Dedifferentiated amniotic fluid mesenchymal stem cell (primary cell): ENCODE measurements around the gene CPEB1.
A peak's percentile ranks its signal among the peaks of the same experiment; 100 is the strongest.
"Not testable (repeated sequence)": the region's sequence is repeated elsewhere in the genome, so short reads cannot be mapped to it uniquely, and the experiment has no call there.

Experiments
- DNase-seq: peaks from one replicate; pipeline ENCODE4 v3.0.0-alpha.2; 2016; ENCODE audit errors: extremely low spot score

CPEB1 gene

DNA sequence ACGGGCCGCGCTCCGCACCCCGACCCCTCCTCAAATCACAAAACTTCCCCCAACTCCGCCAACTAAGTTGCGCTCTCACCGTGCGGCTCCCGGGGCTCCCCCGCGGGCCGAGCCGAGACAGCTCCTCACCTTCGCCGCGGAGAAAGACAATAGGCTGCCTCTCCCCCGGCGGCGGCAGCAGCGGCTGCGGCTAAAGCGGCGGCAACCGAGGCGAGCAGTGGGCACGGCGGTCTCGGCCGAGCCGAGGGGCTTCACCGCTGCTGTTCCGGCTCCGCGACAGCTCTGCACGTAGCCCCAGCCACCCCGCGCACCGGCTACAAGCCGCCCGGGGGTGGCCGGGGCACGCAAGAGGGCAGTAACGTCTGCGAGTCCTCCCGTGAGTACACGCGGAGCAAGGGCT lies 133.6 kb downstream of the CPEB1 start:
- not testable (repeated sequence) for DNase-seq

DNA sequence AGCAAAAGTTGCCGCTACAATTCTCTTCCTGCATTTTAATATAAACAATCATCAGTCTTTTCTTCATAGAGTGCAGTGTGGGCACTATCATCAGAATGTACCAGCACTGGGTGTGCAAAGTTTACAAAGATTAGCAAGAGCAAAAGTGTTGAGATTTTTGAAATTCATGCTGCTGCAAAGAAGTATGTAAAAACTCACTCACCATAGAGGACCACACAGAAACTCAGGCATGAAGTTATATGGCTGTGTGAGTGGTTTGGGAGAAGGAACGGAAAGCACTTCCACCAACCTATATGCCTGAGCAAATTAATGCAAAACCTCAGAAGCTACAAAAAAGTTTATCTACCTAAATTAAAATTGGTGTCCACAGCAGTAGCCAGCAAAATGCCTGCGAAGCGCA lies 139.5 kb downstream of the CPEB1 start:
- not testable (repeated sequence) for DNase-seq

GRCh38 chr15:82507087-82507486 lies 140.1 kb downstream of the CPEB1 start:
- DNase-seq: not testable (repeated sequence)

DNA sequence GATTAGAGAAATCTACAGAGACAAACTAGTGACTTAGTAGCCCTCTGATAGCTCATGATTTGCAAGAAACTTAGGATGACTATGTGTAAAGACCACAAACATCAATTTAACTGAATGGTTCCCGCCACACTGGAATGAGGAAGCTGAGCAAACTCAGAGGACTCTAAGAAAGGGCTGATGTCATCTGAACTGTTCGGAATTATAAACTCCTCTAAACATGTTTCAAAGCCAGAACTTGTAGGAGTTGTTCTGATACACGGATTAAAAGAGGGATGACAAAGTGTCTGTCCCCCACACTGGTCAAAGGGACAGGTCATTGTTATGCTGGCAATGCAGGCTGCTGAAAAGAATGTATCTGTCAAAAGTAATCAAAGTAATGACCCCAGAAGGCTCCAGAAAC lies 141.3 kb downstream of the CPEB1 start:
- not testable (repeated sequence) for DNase-seq

DNA sequence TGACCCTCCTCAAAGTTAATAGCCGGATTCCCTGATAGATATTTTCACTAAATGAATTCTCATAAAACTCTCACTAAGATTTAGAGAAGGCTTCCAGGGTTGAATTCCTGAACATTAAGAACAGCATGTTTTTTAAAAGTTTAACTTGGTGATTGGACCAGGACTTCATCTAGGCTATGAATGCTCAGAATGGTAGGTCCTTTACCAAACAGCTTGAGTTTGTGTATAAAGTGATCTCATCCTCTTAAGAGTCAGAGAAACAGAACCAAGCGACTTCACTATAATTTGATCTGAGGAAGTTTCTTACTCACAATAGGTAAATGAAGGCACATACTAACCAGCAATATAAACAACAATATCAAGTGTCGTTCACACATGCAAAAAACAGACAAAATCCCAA lies 143.1 kb downstream of the CPEB1 start:
- DNase-seq: not testable (repeated sequence)

GRCh38 chr15:82502700-82503339 lies 144.3 kb downstream of the CPEB1 start:
- DNase-seq: not testable (repeated sequence)

GRCh38 chr15:82500772-82501171 lies 146.4 kb downstream of the CPEB1 start:
- peak; percentile 12 for DNase-seq

DNA sequence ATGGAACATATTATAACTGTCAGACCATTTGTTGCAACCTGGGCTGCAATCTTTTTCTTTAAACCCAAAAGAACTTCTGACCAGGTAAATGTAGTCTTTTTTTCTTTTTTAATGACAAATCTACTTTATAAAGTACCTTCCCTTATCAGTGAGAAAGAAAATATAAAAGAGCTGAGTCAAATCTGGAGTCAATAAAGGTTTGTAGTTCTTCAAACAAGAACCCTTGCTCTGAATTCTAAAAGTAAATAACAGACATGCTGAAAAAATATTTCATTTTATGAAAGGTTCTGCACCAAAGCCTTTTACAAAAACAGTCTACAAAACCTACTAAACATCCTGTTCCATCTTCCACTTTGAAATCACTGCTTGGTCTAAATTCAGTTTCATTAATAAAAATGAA lies 149.2 kb downstream of the CPEB1 start:
- DNase-seq: not testable (repeated sequence)
